C4-2B (cell line): ENCODE data around the gene SEMA3C.
"Not testable (repeated sequence)": the region's sequence is repeated elsewhere in the genome, so short reads cannot be mapped to it uniquely, and the experiment has no call there.

Experiments
- H3K27ac ChIP-seq: fragments of 450-650 bp; 2 replicates; pipeline ENCODE4 v1.5.1; 2017
- ZFX ChIP-seq: fragments of 450-650 bp; IDR thresholded peaks from 2 replicates; pipeline ENCODE4 v1.6.1; 2017
- TF ChIP-seq, protein P1 (sequence below): fragments of 450-650 bp; conservative IDR thresholded peaks from 2 replicates; pipeline ENCODE4 v1.5.1; 2017; ENCODE audit warnings: mild to moderate bottlenecking

SEMA3C gene

DNA sequence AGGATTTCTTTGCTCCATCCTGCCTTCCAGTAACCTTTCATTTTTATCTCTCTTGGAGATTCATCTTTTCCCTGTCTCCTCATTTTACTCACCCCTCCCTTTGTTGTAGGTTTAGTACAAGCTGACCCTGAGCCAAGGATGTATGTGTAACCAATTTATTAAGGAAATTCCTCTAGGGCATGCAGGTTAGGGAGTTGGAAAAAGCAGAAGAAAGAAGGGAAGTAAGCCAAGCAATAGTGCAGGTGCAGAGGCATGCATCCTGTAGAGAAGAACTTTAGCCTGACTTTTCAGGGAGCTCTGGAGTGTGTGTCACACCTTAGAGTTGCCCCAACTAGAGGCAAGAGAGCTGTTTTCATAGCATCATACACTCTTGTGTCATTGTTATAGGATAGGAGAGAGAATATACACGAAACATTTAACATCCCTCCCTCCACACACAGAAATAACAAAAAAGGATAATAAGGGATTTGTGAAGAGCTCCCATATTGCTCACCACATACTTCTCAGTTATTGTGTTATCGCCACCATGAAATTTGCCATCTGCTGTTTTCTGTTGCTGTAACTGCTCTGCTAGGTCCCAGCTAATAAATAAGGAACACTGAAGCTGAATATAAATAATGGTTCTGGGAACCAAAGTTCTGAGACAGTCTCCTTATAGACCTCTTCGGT lies 21.8 kb upstream of the SEMA3C start:
- TF ChIP-seq ZFX, result no peak
- TF ChIP-seq, protein P1, sequence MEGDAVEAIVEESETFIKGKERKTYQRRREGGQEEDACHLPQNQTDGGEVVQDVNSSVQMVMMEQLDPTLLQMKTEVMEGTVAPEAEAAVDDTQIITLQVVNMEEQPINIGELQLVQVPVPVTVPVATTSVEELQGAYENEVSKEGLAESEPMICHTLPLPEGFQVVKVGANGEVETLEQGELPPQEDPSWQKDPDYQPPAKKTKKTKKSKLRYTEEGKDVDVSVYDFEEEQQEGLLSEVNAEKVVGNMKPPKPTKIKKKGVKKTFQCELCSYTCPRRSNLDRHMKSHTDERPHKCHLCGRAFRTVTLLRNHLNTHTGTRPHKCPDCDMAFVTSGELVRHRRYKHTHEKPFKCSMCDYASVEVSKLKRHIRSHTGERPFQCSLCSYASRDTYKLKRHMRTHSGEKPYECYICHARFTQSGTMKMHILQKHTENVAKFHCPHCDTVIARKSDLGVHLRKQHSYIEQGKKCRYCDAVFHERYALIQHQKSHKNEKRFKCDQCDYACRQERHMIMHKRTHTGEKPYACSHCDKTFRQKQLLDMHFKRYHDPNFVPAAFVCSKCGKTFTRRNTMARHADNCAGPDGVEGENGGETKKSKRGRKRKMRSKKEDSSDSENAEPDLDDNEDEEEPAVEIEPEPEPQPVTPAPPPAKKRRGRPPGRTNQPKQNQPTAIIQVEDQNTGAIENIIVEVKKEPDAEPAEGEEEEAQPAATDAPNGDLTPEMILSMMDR, result no peak
- H3K27ac ChIP-seq, result no peak overlapping the region

DNA sequence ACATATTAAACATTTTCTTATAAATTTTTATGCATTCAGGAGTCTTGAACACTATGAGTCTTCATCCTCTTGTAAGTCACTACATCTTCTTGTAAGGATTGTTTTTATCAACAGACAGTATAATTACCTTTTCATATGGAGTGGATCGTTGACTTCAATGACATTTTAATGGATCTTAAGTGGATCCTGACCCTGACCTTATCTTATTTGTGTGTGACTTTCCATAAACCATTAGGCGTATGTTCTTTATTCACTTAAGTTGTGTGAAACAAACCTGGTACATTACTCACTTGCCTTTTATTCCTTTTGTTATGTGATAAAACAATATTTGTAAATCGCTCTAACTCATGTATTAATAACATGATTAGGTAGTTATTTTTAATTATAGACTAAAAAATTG lies 18.5 kb upstream of the SEMA3C start:
- H3K27ac ChIP-seq, result no peak overlapping the region
- TF ChIP-seq ZFX, result no peak
- TF ChIP-seq, protein P1, result no peak

DNA sequence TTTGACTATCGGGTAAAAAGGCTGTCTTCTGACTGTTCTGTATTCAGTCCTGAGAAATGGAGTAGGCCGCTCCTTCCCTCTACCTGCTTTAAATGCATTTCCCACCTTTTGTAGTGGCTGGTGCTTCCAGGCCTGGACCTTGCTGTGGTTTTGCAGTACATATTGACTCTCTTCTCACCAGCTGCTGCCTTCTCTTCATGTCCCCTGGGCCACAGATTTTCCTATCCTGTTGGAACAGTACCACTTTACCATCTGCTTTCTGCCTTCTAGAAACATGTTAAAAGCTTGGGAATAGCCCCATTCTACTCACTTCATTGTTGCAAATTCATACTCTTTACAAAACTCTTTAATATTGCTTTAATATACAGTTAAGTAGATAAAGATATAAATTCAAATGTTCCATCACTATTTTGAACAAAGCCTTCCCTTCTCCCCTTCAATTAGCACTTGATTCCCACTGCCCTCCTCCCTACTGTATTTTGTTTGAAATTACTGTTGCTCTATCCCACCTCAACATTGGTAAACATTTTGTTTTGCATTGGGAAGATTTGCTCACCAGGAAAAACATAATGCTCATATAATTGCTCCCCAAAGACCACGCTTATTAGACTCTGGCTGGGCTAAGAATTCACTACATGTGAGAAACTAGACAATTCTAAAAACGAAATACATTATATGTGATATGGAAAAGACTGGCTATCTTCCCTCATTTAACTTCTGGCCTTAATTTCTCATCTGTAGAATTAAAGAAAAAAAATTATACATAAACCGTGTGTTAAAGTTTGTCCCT lies 17.3 kb upstream of the SEMA3C start:
- no peak overlapping the region for H3K27ac ChIP-seq
- no peak for TF ChIP-seq ZFX
- TF ChIP-seq, protein P1, result no peak

DNA sequence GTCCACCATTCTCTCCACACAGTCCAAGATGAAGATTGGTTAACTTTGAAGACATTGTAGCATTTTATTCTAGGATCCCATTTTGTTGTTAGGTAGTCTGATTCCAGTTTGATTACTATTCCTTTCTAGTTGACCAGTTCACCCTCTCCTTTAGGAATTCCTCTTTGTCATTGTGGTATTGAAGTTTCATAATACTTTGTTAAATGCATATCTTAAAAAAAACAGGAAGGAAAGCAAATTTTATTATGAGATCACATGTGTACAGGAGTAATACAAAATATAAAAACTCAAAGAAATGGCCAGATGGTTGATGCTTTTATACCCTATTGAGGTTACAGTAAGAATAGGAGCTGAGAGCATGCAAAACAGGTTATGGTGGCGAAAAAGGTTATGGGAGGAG lies 15.5 kb upstream of the SEMA3C start:
- no peak for TF ChIP-seq ZFX
- TF ChIP-seq, protein P1, result no peak
- no peak overlapping the region for H3K27ac ChIP-seq

DNA sequence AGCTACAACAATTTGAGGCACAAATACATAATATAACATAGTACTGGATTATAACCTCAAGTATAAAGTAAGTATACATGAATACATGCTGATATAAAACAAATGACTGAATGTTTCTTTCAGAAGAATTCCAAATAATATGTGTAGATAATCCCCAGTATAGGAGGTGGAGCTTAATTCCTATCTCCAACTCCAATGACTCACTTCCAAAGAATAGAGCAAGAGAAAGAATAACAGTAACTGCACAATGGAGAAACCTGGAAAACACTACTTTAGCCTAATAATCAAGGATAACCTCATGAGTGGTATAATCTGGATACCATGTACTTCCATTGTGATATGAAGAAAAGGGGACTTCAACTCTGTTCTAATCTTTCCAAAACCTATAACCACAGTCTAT lies 13.7 kb upstream of the SEMA3C start:
- TF ChIP-seq, protein P1, result no peak
- TF ChIP-seq ZFX, result no peak
- no peak overlapping the region for H3K27ac ChIP-seq

DNA sequence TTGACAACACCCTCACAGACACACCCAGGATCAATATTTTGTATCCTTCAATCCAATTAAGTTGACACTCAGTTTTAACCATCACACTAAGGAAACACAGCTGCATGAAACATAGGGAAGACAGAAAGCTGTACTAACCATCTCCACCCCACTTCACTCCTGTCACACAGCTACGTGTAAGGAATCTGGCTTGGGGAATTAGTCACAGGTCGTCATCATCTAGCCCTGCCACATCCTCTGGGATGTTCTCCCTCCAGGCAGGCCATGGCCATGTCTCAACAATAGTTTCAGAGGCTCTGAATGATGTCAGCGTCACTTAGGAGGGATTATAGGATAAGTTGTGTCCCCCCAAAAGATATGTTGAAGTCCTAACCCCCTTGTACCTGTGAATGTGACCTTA lies 10.8 kb upstream of the SEMA3C start:
- H3K27ac ChIP-seq, result no peak overlapping the region
- TF ChIP-seq, protein P1, result no peak
- no peak for TF ChIP-seq ZFX

DNA sequence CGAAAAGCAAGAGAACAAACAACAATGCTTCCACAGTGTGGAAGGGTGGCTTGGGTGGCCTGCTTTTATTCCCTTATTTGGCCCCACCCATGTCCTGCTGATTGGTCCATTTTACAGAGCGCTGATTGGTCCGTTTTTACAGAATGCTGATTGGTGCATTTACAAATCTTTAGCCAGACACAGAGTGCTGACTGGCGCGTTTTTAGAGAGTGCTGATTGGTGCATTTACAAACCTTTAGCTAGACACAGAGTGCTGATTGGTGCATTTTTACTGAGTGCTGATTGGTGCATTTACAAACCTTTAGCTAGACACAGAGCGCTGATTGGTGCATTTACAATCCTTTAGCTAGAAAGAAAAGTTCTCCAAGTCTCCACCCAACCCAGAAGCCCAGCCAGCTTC lies 8.1 kb upstream of the SEMA3C start:
- H3K27ac ChIP-seq, result not testable (repeated sequence)
